NCI-H1436 (cell line): Measurements from ENCODE around the gene NPAS2.

Experiments used
- DNase-seq: peaks from one replicate; lab custom pipeline; 2025; lab: John Stamatoyannopoulos, UW

Gene NPAS2

DNA sequence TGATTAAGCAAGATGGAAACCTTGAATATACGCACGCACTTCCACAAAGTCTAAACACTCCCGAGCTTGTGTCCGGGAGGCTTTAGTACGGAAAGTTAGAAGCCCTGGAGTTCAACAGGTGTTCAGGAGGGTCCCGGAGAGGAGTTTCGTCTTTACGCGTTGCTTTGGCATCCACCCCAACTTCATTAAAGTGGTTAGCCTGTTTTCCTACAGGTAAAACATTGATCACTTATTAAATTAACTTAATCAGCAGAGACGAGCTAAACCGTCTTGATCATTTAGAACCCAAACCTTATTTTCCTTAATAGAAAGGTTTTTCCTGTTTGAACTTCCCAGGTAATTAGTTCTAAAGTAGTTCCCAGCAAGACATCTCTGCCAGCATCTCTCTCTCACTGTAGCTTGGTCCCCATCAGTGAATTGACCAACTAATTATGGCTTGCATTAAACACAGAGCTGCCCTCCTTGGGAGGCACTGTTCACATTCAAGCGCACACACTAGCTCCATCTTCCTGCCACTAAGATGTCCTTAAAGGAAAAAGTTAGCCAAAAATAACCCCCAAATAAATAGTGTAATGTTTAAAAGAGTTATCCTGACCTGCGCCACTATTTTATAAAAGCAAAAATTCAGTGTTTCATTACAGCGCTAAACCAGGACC lies 1.4 kb downstream of the NPAS2 start:
- DNase-seq: no peak

DNA sequence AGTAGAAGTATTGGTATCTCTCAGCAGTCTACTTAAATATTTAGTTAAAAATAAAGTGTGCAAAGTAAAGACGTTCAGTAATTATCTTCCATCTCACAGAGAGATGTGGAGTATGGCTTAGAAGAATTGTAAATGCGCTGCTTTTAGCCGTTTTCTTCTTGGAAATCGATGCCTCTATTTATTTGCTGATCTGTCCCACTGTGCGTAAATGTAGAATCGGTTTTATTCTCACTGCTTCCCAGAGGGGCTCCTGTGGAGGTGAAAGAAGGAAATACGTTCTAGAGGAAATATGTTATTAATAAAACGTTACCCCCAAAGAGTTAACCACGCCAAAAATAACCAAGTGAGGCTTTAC lies 1.9 kb downstream of the NPAS2 start:
- no peak for DNase-seq

DNA sequence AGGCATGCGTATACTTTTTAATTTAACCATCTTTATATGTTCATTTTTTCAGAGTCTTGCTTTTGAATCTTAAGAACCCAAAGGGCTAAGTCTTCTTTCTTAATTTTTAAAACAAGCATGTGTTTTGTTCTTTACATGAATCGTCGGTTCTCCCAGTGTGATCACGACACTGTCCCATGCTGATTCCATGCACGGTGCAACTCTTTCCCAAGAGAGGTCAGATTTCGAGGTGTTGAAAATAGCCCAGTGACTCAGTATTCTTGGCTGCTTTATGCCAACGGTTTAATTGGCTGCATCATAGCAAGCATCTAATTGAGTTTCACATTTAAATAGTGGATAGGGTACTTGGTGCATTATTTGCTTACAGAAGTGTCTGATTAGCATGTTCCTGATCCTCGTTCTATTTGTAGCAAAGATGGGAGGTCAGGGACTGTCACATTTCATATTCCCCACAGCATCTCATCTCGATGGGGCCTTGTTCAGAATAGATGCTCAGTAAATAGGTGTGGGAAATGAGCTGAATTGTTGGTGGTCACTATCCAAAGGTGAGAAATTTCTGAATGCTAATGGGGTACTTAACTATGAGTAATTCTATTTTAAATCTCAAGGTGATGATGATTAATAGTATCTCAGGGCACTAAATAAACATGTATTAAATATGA lies 2.8 kb downstream of the NPAS2 start:
- DNase-seq: no peak

DNA sequence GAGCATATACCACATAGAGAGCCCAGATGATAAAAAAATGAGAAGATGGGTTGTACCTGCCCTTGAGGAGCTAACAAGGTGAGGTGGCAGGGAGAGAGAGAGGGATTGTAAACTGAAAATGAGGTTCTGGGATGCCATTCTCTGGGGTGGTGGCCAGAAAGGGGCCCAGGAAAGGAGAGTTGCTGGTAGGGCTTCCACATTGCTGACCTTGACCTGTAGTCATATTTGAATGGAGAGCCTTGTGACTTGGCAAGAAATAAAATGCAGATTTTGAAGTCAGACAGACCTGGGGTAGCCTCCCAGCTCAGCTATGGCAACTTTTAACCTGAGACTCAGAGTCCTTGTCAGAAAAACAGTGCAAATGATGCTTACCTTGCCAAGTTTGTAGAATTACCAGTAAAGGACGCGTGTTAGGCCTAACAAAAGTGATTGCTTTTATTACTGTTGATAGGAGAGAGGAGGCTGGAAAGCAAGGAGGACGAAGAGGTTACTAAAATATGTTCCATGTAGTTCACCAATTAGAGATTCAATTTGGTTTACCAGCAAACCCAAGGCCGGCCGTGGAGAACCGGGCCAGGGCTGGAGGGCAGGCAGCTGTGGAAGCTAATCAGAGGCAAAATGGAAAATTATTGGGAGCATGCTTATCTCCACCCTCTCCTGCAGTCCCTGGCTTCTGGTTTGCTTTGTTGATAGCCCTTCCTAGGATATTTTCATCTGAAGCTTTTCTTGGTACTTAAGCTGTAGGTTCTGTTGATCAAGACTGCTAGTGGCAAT lies 3.9 kb downstream of the NPAS2 start:
- DNase-seq: no peak

DNA sequence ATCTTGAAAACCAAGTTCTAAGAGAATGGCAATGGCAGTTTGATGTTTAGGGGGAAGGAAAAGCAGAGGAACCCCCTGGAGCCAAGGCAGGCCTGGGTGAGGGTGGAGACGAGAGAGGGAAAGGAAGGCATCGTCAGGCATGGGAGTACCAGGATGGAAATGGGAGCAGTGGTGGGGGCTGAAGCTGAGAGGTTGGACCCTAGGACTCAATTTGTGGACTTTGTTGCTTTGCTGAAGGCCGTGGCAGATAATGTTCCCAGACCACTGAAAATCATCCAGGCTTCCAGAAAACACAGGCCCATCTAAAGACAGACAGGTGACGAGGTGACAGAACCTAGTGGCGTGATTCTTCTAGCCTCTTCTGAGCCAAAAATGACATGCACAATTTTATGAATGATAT lies 4.9 kb downstream of the NPAS2 start:
- no peak for DNase-seq

DNA sequence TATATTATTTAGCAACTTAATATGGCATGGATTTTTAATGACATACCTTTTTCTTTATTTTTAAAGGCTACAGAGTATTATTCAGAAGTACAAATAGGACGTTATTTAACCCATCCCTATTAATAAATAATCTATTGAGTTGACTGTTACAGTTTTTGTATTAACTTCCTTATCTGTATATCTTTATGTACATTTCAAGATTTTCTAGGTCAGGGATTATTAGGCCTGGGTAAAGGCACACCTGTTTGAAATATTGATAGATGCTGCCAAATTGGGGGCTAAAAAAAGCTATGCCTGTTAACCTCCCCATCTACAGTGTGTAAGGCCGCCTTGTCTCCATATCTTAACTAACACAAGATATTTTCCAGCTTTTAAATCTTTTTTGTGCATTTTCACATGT lies 6.6 kb downstream of the NPAS2 start:
- DNase-seq: no peak

DNA sequence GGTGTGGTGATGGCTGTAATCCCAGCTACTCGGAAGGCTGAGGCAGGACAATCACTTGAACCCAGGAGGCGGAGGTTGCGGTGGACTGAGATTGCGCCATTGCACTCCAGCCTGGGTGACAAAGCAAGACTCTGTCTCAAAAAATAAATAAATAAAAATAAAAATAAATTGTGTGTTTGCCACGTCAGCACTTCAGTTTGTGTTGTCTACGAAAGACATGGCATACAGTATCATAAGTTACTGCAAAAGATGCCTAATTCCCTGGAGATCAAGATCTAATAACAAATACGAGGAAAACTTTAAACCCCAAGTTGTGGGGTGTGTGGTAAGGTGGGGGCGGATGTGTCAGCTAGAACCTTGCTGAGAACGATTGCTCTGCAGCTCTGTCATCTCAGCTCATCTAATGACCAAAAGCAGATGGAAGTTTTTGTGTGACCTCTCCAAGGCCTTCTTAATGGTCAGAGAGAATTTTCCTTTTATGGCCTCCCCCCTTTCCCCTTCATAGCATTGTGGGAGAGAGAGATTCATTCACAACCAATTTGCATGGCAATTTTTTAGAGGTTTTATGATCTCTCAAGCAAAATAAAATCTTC lies 11.3 kb downstream of the NPAS2 start:
- no peak for DNase-seq

DNA sequence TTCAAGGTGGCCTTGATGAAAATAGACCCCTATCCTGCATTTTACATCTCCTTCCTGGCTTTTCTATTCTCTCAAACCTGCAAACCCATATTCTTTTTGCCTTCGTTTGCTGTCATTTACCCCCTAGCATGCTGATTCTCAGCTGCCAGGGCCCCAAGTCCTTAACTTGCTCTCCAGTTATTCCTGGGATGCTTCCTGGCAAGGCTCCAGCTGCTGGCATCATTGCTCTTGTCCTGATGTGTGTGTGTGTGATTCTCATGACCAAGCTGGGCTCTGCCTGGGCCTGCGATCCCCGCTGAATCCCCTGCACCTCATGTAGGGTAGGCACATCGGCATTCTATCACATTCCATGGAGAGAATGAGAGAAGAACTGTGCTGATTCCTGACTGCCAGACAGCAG lies 11.9 kb downstream of the NPAS2 start:
- DNase-seq: no peak

DNA sequence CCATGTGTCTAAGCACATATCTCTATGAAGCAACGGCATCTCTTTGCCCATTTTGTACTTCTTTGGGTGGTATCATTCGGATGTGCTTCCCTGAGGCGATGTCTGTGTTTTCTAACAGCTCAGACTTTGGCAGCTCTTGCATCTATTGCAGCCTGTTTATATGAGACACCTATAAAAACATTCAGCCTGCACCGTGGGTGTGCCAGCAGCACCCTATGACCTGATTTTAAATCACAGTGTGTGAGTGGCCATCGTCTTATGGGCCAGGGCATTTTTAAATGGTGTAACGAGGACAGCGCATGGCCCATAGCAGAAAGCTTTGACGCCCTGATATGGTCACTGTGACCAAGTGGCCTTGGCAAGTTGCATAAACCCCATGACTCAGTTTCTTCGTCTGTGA lies 12.9 kb downstream of the NPAS2 start:
- DNase-seq: no peak

DNA sequence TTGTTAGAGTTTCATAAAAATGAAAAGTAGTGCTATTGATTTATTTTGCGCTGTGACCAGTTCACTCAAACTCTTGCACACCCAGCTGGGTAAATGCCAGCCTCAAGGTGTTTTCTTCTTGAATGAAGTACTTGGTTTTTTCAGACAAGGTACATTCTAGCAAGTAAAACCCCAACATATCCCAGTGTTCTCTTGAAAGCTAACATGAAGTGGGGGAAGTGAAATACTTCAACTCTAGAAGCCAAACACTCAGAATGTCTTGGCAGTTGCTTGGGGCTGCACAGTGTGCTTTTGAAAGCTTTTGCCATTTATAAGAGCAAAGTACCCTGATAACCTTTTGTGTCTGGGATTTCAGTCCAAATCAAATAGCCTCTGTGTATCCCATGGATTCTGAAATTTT lies 13.4 kb downstream of the NPAS2 start:
- no peak for DNase-seq

DNA sequence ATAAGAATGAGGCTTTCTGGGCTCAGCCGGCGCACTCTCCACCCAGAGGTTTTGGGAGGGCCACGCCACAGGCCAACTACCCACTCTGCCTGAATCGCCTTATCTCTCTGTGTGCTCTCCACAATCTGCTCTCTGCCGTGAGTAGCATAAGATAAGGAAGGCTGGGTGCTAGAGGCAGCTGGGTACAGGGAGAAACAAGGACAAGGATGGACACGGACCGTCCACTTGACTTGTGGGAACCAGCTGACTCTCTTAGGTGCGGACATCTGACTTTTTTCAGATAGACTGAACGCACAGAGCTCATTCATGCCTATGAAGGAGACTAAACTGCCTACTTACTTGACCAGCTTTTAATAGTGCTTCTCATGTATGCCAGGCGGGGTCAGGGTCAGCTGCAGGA lies 14.3 kb downstream of the NPAS2 start:
- no peak for DNase-seq

DNA sequence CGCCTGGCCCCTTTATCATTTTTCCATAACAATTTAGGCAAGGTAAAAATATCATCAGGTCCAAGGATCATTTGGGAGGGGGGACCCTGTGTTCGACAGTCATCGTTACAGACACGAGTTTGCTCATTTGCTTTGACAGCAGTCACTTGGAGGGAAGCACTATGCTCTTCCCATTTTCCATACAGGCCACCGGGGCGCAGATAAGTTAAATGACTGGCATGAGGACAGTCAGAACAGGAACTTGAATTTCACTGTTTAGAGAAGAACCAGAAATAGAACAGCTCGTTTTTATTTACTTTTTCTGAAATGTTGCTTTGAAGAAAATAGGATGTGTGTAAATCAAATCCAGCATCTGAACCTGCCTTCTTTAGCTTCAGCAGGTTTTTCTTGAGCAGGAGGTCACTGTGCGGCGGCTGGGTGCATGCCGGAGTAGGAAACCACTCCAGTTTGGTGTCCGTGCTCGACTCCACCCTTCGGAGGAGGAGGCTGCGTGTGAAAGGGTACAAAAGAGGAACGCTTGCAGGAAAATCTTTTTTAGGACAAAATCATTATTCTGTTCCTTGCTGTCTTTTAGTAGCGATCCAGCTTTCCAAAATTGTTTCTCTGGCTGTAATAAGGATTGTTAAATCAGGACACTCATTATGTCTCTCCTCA lies 15.2 kb downstream of the NPAS2 start:
- no peak for DNase-seq

DNA sequence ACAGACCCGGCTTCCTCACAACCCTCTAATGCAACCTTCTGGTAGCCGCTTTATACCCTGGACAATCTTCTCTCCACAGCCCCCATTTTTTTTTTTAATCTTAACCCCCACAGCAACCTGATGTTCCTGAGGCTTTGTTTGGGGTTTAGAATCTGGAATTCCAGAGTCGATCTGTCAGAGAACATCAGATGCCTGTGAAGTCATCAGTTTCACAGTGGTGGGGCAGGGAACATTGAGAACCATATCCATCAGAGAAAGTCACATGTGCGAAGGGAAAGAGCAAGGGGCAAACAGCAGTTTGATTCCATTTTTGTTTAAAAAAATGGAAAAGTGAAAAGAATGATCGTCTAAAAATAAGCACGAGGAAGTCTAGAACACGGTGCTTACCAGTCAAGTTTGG lies 20.6 kb downstream of the NPAS2 start:
- no peak for DNase-seq

DNA sequence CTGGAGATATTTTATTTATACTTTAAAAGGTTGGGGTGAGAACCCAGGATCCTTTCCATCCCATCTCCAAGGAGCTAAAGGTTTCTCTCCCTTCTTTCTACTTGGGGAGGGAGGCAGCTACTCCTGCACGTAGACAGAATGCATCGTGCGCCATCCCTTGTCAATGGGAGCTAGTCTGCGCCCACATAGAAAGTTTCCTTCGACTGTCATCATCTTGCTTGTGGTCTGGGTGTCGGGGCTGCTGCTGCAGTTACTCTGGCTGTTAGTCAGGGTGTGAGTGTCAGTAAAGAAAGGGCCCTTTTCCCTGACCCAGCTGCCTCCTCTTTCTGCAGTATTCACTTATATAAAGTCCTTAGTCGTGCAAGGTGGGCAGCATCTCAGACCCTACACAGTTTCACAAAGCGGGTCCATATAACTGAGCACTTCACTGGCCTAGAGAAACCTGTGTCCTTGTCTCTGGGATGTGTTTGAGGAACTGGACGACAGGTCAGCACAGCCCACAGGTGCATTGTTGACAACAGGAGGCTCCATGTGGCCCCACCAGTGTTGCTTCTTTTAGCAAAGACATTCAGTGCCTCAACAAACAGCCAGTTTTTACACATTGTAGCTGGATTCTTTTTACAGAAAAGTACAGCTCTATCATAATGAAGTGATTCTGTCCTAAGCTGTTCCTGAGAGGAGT lies 22.4 kb downstream of the NPAS2 start:
- no peak for DNase-seq

DNA sequence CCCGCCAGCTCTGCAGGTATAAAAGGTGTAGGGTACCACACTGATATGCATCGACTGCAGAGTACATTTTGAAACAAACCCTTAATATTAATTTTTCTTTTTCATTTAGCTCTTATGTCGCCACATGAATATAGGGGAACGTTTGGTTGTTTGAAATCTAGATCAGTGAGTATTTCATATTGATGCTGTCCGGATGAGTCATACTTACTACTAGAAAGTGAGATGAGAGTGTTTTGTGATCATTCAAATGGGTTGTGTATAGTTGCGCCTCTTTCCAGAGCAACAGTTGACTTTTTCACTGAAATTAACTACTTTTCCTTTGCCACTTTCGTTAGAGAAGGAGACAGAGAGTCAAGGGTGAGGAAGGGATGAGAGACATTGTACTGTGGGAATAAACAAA lies 24.6 kb downstream of the NPAS2 start:
- DNase-seq: no peak

DNA sequence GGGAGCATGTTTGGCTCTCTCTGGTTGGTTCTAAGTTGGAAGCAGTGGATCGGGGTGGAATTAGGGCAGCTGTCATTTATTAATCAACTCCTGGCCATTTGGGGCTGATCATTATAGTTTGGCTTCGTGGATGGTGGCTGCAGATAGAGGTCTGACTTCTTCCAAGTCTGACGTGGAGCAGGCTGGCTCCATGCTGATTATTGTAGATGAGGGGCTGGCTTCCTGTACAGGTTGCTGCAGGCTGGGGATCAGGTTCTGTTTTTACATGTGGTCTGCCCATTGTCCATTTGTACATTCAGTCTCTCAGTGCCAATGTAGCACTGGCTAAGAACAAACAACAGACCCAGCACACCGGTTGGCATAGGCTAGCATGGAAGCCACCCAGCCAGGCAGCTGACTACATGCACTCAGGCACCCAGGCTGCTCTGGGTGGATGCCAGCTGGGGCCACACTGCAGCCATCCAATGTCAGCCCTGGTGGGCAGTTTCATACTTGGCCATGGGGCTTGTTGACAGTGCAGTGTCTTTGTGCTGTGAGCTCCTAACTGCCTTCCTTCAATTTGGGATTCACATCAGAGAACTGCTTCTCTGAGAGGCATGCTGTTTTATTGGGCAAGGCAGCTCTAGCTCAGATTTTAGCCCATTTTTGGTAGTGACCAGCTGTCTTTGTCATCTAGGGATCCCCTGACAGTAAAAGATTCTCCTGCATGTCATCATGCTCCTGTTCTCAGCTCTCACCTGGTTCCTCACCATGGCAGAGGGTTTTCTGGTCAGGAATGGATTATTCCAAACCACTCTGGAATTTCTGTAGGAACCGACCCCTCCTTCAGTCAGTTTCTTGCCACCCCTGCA lies 25.4 kb downstream of the NPAS2 start:
- DNase-seq: no peak

DNA sequence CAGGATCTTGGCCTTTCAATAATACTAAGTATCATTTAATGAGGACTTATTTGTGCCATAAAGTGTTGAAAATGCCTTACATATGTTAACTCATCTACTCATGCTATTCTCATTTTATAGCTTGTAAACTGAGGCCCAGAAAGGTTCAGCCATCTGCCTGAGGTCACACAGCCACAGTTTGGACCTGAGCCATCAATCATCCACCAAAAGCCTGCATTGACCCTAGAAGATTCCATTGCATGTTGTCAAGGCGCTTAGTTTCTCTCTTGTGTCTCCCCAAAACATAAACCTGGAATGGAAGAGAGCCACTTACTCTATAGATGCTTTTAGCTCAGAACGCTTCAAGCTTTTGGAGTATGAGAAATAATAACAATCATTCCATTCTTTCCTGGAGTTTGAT lies 26.8 kb downstream of the NPAS2 start:
- no peak for DNase-seq

DNA sequence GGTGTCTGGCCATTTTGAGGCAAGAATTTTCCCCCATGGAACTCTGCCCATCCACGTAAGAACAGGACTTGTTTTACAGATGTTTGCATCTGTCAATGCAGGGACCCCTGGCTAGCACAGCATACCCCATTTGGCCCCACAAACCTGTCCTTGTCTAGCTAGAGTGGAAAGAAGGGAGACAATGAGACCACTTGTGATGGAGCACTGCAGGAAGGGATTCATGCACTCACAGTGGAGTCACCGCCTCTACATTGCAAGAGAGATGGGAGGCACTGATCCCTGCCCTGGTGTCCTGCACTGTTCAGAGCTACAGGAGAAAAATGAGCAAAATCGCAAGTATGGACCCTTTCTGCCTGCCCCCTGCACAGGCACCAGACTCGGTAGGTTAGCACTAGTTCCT lies 32.5 kb downstream of the NPAS2 start:
- DNase-seq: no peak

DNA sequence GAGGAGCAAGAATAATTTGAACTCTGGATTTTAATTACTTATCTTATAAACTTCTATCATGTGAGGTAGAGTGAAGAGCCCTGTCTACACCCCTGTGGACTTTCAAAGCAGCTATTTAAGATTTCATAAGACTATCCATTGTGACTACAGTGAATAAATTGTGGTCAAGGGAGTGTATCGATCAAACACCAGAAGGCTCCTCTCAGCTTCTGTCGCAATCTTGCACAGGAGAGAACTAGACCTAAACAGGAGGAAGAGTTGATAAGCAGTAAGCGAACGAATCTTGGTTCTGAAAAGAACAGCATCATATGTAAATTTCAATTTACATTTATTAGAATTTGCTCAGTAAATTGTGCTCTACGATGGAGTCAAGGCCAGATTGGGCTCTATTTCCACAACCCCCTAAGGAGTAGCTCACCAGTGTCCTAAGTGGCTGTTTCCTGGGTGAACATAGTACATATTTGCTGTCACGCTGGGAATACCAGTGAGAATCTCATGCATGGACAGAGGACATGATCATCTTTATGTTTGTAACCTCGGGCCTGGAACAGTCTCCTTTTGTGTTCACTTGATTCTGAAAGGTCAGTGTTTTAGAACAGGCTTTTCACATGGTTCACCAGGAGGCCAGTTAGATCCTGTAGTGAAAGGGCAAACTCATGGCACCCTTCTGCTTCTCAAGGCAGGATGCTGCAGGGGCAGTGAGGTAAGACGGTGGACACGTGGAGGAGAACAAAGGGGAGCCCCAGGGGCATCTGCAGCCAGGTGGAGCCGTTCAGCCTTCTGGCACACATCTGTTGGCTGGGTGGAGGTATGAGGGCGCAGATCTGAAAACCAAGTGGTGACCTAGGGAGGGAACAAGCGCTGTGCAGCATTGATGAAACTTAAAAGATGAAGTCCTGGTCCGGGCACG lies 33.3 kb downstream of the NPAS2 start:
- no peak for DNase-seq
